RCC 7860 (cell line): ENCODE data around the gene ACSM4.
"Not testable (repeated sequence)": the region's sequence is repeated elsewhere in the genome, so short reads cannot be mapped to it uniquely, and the experiment has no call there.

ENCODE experiments used
- DNase-seq: peaks from one replicate; pipeline ENCODE4 v3.0.0-alpha.2; 2015; ENCODE audit warnings: low spot score
- FAIRE-seq: peaks from 2 replicates; lab custom pipeline; 2012; peaks lifted over from hg19 to GRCh38; lab: Jason Lieb, UNC

Gene ACSM4, protein sequence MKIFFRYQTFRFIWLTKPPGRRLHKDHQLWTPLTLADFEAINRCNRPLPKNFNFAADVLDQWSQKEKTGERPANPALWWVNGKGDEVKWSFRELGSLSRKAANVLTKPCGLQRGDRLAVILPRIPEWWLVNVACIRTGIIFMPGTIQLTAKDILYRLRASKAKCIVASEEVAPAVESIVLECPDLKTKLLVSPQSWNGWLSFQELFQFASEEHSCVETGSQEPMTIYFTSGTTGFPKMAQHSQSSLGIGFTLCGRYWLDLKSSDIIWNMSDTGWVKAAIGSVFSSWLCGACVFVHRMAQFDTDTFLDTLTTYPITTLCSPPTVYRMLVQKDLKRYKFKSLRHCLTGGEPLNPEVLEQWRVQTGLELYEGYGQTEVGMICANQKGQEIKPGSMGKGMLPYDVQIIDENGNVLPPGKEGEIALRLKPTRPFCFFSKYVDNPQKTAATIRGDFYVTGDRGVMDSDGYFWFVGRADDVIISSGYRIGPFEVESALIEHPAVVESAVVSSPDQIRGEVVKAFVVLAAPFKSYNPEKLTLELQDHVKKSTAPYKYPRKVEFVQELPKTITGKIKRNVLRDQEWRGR

GRCh38 chr12:7303772-7304171, at the start of gene ACSM4:
ACSM4 (plus strand) TSS chr12:7304072; CDS start chr12:7304332, 260 bp downstream.
- DNase-seq (no peak), FAIRE-seq (no peak)

GRCh38 chr12:7259060-7259459, 44.8 kb upstream of the ACSM4 start:
- FAIRE-seq (no peak), DNase-seq (no peak)

DNA sequence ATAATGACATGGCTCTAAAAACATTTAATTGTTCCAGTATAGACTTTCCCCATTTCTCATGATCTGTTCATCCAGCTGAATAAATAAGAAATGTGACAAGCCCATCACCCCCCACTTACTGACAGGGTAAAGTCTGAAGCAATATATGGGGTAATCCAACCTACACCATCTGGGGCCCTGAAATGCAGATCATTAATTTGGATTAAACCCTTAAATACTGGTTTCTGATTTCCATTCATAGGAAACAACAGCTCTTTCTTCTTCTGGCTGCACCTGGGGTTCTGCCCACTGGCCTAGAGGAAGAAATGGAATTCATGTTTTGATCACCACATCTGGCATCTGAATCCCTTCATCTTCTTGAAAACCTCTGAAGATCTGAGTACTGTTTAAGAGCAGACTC, 39.3 kb upstream of the ACSM4 start:
- DNase-seq = no peak
- no peak for FAIRE-seq

- no peak for DNase-seq
- FAIRE-seq = no peak
These were observed 38.6 kb upstream of the ACSM4 start for GRCh38 chr12:7265251-7265650.

DNA sequence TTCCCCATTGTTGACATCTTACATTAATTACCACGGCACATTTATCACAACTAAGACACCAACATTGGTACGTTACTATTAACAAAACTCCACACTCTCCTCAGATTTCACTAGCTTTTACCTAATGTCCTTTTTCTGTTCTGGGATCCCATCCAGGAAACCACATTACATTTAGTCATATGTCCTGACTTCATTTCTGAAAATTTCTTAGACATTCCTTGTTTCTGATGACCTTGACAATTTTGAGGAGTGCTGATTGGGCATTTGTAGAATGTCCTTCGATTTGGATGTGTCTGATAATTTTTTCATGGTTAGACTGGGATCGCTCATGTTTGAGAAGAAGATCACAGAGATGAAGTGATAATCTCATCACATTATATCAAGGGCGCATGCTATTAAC, 34.6 kb upstream of the ACSM4 start:
- FAIRE-seq (no peak), DNase-seq (no peak)

GRCh38 chr12:7271893-7272514, 31.9 kb upstream of the ACSM4 start:
- FAIRE-seq (no peak), DNase-seq (no peak)

GRCh38 chr12:7275482-7275881, 28.4 kb upstream of the ACSM4 start:
- not testable (repeated sequence) for DNase-seq, FAIRE-seq

- DNase-seq = no peak
- FAIRE-seq = no peak
These were observed 21.0 kb upstream of the ACSM4 start for GRCh38 chr12:7282844-7283243.

GRCh38 chr12:7289743-7290142, 14.1 kb upstream of the ACSM4 start:
- FAIRE-seq = no peak
- no peak for DNase-seq

- FAIRE-seq, DNase-seq: not testable (repeated sequence)
These were observed 13.3 kb upstream of the ACSM4 start for GRCh38 chr12:7290588-7290987.

GRCh38 chr12:7292300-7292699, 11.6 kb upstream of the ACSM4 start:
- DNase-seq (no peak), FAIRE-seq (no peak)

GRCh38 chr12:7293670-7294069, 10.2 kb upstream of the ACSM4 start:
- FAIRE-seq (no peak), DNase-seq (no peak)

GRCh38 chr12:7295529-7295928, 8.3 kb upstream of the ACSM4 start:
- no peak for FAIRE-seq
- DNase-seq = no peak

GRCh38 chr12:7297865-7298264, 6.0 kb upstream of the ACSM4 start:
- DNase-seq = no peak
- FAIRE-seq = no peak

DNA sequence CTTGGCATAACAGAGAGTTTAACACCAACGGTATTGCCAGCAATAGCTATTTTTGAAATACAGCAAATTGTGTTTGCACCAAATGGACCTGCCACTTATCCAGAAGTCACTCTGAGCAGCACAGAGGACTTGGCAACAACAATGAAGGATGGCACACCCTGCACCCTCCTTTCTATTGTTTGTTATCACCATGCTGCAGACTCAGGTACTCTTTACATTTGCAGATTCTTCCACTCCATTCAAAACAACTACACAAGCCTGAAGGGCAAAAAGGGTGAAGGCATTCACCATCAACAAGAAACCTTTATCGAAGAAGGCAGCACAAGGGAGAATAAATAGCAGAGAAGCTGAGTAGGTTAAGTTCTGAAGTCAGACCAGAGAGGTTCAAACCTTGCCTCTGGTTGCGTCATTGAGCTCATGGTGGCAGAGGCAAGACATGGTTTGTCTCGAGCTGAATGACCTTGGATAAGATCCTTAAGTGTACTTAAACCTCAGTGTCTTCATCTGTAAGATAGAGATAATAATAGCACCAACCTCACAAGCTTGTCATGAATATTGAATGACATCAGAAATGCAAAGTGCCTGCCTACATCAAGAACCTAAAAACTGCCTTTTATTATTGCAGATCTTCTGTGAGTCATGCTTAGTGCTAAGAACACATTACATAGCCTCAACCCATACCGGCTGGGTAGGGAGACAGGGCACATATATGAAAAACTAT, 1.4 kb upstream of the ACSM4 start:
- FAIRE-seq (no peak), DNase-seq (no peak)

GRCh38 chr12:7303230-7303629, 642 bp upstream of the ACSM4 start:
- FAIRE-seq (no peak), DNase-seq (no peak)

GRCh38 chr12:7304456-7304855, 584 bp downstream of the ACSM4 start:
- no peak for DNase-seq
- no peak for FAIRE-seq

- no peak for DNase-seq
- FAIRE-seq = no peak
These were observed 6.2 kb downstream of the ACSM4 start for GRCh38 chr12:7310070-7310469.

DNA sequence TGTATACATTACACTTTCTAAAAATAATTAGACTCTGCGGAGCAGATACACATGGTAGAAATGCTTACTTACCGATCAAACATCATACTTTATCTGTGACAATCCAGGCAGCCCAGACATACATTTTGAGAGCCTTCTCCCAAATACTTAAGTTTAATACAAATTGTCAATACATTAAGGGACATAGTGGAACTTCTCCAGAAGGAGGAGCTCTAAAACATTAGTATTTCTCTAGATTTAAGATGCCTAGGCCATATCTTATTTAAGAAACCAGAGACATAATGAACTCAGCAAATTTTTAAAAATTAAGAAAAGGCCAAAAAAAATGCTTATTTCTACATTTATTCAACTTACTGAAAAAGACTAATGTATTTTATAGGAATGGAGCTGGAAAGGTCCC, 16.1 kb downstream of the ACSM4 start:
- no peak for DNase-seq
- no peak for FAIRE-seq

DNA sequence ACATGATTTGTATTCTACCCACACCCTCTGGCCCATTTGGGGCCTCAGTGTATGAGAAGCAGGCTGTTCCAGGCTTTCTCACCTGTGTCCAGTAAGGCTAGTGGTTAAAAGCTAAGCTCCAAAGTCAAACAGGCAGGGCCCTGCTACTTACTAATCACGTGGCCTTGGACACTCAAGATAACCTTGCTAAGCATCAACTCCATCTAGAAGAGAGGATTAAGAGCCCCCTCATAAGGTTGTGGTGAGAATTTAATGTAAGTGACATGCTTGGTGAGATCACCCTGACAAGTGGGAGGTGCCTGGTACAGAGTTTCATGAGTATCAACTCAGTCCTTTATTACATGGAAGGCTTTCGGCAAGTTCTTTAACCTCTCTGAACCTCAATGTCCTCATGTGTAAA, 17.8 kb downstream of the ACSM4 start:
- FAIRE-seq = no peak
- no peak for DNase-seq

GRCh38 chr12:7322599-7322998, 18.7 kb downstream of the ACSM4 start:
- no peak for FAIRE-seq

More at GRCh38 chr12:7322599-7322998, 18.7 kb downstream of the ACSM4 start:
- DNase-seq = no peak
